H1 (cell line): Measurements from ENCODE around the gene TSPAN17. TPM values are rescaled to one million over a fixed set of nuclear protein-coding genes. Genes with fewer than 3 reads are reported as not detected.

Experiments used
- CTCF ChIA-PET: fragments of 300-600 bp; sonication (Branson Sonifier 250); formaldehyde crosslinking; loops from one replicate; lab custom pipeline; 2021; ENCODE audit not compliant: partially characterized antibody; lab: Charles Lee
- POLR2A ChIA-PET: fragments of 300-600 bp; sonication (Branson Sonifier 250); formaldehyde crosslinking; loops from one replicate; lab custom pipeline; 2021; ENCODE audit warnings: inconsistent platforms; ENCODE audit not compliant: partially characterized antibody; lab: Charles Lee
- DNase-seq, 2 experiments: peaks; one replicate each; pipeline versions ENCODE4 v3.0.0 to v3.0.0-alpha.2; 2010 to 2022; ENCODE audit warnings: low spot score in 2 of 2, low read depth in 1 of 2, mixed read lengths in 1 of 2
- FAIRE-seq: peaks from 2 replicates; lab custom pipeline; 2011; peaks lifted over from hg19 to GRCh38; lab: Jason Lieb, UNC
- H2AFZ ChIP-seq: 2 replicates; pipeline ENCODE4 v1.8.1; 2012; ENCODE audit warnings: low read length, inconsistent platforms
- H2AK5ac ChIP-seq: 2 replicates; pipeline ENCODE4 v1.6.1; 2013; ENCODE audit warnings: low read depth, low read length
- H2BK120ac ChIP-seq: replicated peaks from 2 replicates; pipeline ENCODE3; 2013; ENCODE audit warnings: low read depth, low read length, inconsistent platforms
- H2BK12ac ChIP-seq: 2 replicates; pipeline ENCODE4 v1.6.1; 2013; ENCODE audit warnings: low read depth, low read length
- H2BK15ac ChIP-seq: 2 replicates; pipeline ENCODE4 v1.6.1; 2013; ENCODE audit warnings: low read length
- H2BK20ac ChIP-seq: 2 replicates; pipeline ENCODE4 v1.6.1; 2013; ENCODE audit warnings: low read length
- H2BK5ac ChIP-seq: 2 replicates; pipeline ENCODE4 v1.6.1; 2013; ENCODE audit warnings: low read depth, low read length
- H3K14ac ChIP-seq: 2 replicates; pipeline ENCODE4 v1.6.1; 2013; ENCODE audit warnings: inconsistent platforms; ENCODE audit not compliant: insufficient read length
- H3K18ac ChIP-seq: 2 replicates; pipeline ENCODE4 v1.6.1; 2013; ENCODE audit warnings: low read length; ENCODE audit errors: extremely low read depth
- H3K23ac ChIP-seq: 2 replicates; pipeline ENCODE4 v1.6.1; 2013; ENCODE audit warnings: inconsistent platforms; ENCODE audit not compliant: insufficient read length
- H3K23me2 ChIP-seq: 2 replicates; pipeline ENCODE4 v1.6.1; 2013; ENCODE audit warnings: low read depth, low read length
- H3K27ac ChIP-seq: 2 replicates; pipeline ENCODE4 v1.6.1; 2011; ENCODE audit warnings: low read depth, low read length, inconsistent platforms
- H3K27me3 ChIP-seq, 4 experiments: replicated peaks in 1 of 4; 1 replicate in 1 of 4; 2 replicates in 3 of 4; pipeline versions ENCODE4 v1.6.1 to v1.8.1; 2011 to 2013; ENCODE audit warnings: low read length in 3 of 4, mild to moderate bottlenecking in 3 of 4, inconsistent platforms in 2 of 4, mixed read lengths in 2 of 4, moderate library complexity in 1 of 4; ENCODE audit not compliant: control insufficient read depth in 3 of 4, insufficient read depth in 3 of 4; ENCODE audit errors: extremely low read depth in 1 of 4
- H3K36me3 ChIP-seq, 4 experiments: 2 replicates each; pipeline versions ENCODE4 v1.6.1 to v1.8.1; 2011 to 2013; ENCODE audit warnings: mild to moderate bottlenecking in 4 of 4, low read length in 3 of 4, moderate library complexity in 2 of 4, control low read depth in 1 of 4, inconsistent platforms in 1 of 4; ENCODE audit not compliant: insufficient read depth in 4 of 4, control insufficient read depth in 2 of 4
- H3K4ac ChIP-seq: replicated peaks from 2 replicates; pipeline ENCODE3; 2013; ENCODE audit warnings: low read length, low read depth, mixed read lengths, inconsistent platforms; ENCODE audit not compliant: insufficient read length
- H3K4me1 ChIP-seq, 4 experiments: replicated peaks in 1 of 4; 1 replicate in 1 of 4; 2 replicates in 3 of 4; pipeline versions ENCODE4 v1.6.1 to v1.8.1; 2011 to 2013; ENCODE audit warnings: low read length in 3 of 4, inconsistent platforms in 2 of 4, mixed read lengths in 1 of 4; ENCODE audit not compliant: insufficient read depth in 4 of 4, control insufficient read depth in 3 of 4
- H3K4me2 ChIP-seq, 2 experiments: 2 replicates each; pipeline versions ENCODE4 v1.6.1 to v1.8.1; 2011 to 2013; ENCODE audit warnings: low read depth in 2 of 2, low read length in 2 of 2, control low read depth in 1 of 2, inconsistent platforms in 1 of 2, mild to moderate bottlenecking in 1 of 2; ENCODE audit not compliant: insufficient read depth in 1 of 2
- H3K4me3 ChIP-seq, 4 experiments: fragments of 200-600, 300-600 bp in 1 of 4; sonication (generic), shearing (Covaris generic), sonication (Bioruptor Twin) in 1 of 4; 2 replicates each; pipeline versions ENCODE4 v1.5.1 to v1.8.1; 2011 to 2016; ENCODE audit warnings: low read length in 4 of 4, low read depth in 3 of 4, control low read depth in 2 of 4, inconsistent platforms in 2 of 4, mild to moderate bottlenecking in 2 of 4, mixed read lengths in 1 of 4, moderate library complexity in 1 of 4; ENCODE audit not compliant: insufficient read depth in 2 of 4; ENCODE audit errors: extremely low read depth in 1 of 4
- H3K56ac ChIP-seq: replicated peaks from 2 replicates; pipeline ENCODE3; 2013; ENCODE audit warnings: low read depth, mild to moderate bottlenecking, mixed read lengths, low read length, inconsistent platforms; ENCODE audit not compliant: insufficient read length
- H3K79me1 ChIP-seq: 2 replicates; pipeline ENCODE4 v1.6.1; 2013; ENCODE audit warnings: low read depth, low read length, control low read depth
- H3K79me2 ChIP-seq, 2 experiments: 2 replicates each; pipeline versions ENCODE4 v1.6.1 to v1.8.1; 2012 to 2013; ENCODE audit warnings: low read length in 2 of 2, mild to moderate bottlenecking in 2 of 2, inconsistent platforms in 1 of 2; ENCODE audit not compliant: insufficient read depth in 2 of 2, control insufficient read depth in 1 of 2
- H3K9ac ChIP-seq, 4 experiments: replicated peaks in 1 of 4; 1 replicate in 1 of 4; 2 replicates in 3 of 4; pipeline versions ENCODE4 v1.6.1 to v1.8.1; 2011 to 2013; ENCODE audit warnings: low read depth in 3 of 4, low read length in 3 of 4, control low read depth in 2 of 4, mild to moderate bottlenecking in 2 of 4, moderate library complexity in 2 of 4, inconsistent platforms in 1 of 4; ENCODE audit errors: extremely low read depth in 1 of 4
- H3K9me3 ChIP-seq, 2 experiments: 2 replicates each; pipeline versions ENCODE4 v1.6.1 to v1.8.1; 2012 to 2013; ENCODE audit warnings: mild to moderate bottlenecking in 2 of 2, moderate library complexity in 2 of 2, control low read depth in 1 of 2, inconsistent platforms in 1 of 2, low read depth in 1 of 2, low read length in 1 of 2, mixed read lengths in 1 of 2; ENCODE audit not compliant: insufficient read depth in 2 of 2
- H4K20me1 ChIP-seq, 2 experiments: replicated peaks in 1 of 2; 2 replicates each; pipeline versions ENCODE3 to v1.8.1; 2011 to 2013; ENCODE audit warnings: inconsistent platforms in 2 of 2, low read length in 2 of 2, mild to moderate bottlenecking in 1 of 2; ENCODE audit not compliant: insufficient read depth in 2 of 2, control insufficient read depth in 1 of 2
- H4K5ac ChIP-seq: 2 replicates; pipeline ENCODE4 v1.6.1; 2013; ENCODE audit warnings: low read length, low read depth, mixed read lengths, inconsistent platforms; ENCODE audit not compliant: insufficient read length
- H4K8ac ChIP-seq: 2 replicates; pipeline ENCODE4 v1.8.0; 2013; ENCODE audit warnings: mild to moderate bottlenecking, moderate library complexity, low read length, inconsistent platforms; ENCODE audit not compliant: insufficient read depth; ENCODE audit errors: extremely low read depth
- H4K91ac ChIP-seq: replicated peaks from 2 replicates; pipeline ENCODE3; 2013; ENCODE audit warnings: low read length, mixed read lengths, inconsistent platforms; ENCODE audit not compliant: insufficient read length
- POLR2A ChIP-seq, 2 experiments: IDR thresholded peaks; 1 replicate in 1 of 2; 2 replicates in 1 of 2; pipeline ENCODE4 v1.6.1; 2011; ENCODE audit warnings: low read depth in 2 of 2, low read length in 2 of 2, mild to moderate bottlenecking in 2 of 2; ENCODE audit errors: control extremely low read depth in 1 of 2
- RAD21 ChIP-seq, 2 experiments: IDR thresholded peaks in 1 of 2; conservative IDR thresholded peaks in 1 of 2; 2 replicates each; pipeline ENCODE4 v1.6.1; 2011; ENCODE audit warnings: low read depth in 2 of 2, low read length in 2 of 2, improper control_type of control experiment in 1 of 2, inconsistent platforms in 1 of 2, mild to moderate bottlenecking in 1 of 2, moderate library complexity in 1 of 2
- RBBP5 ChIP-seq: IDR thresholded peaks from 2 replicates; pipeline ENCODE4 v1.7.1; 2012; ENCODE audit warnings: low read depth, mild to moderate bottlenecking, inconsistent platforms, low read length, moderate library complexity, borderline replicate concordance
- RFX5 ChIP-seq: IDR thresholded peaks from 2 replicates; pipeline ENCODE4 v1.6.1; 2011; ENCODE audit warnings: low read depth, low read length, improper control_type of control experiment, borderline replicate concordance
- SUZ12 ChIP-seq: fragments of 200-600 bp; sonication (generic); IDR thresholded peaks from 2 replicates; pipeline ENCODE4 v1.6.1; 2012; ENCODE audit warnings: mild to moderate bottlenecking, inconsistent platforms, low read length, moderate library complexity, mixed read lengths
- TAF1 ChIP-seq: IDR thresholded peaks from 2 replicates; pipeline ENCODE4 v1.6.1; 2011; ENCODE audit warnings: mild to moderate bottlenecking, low read depth, low read length
- TBP ChIP-seq: IDR thresholded peaks from 2 replicates; pipeline ENCODE4 v1.6.1; 2011; ENCODE audit warnings: low read depth, low read length, improper control_type of control experiment
- TEAD4 ChIP-seq: IDR thresholded peaks from 2 replicates; pipeline ENCODE4 v1.6.1; 2012; ENCODE audit warnings: low read depth, low read length, inconsistent platforms, mixed read lengths
- WGBS, 2 experiments: shearing (Covaris generic) in 1 of 2; methylation state at CpG; one replicate each; pipeline versions ENCODE4 v1.1.6 to v1.1.7; 2013 to 2015; ENCODE audit warnings: low lambda C conversion rate in 2 of 2, mixed read lengths in 2 of 2, inconsistent platforms in 1 of 2, low coverage in 1 of 2, missing lambda C conversion rate in 1 of 2; ENCODE audit not compliant: insufficient replicate concordance in 2 of 2, insufficient coverage in 1 of 2, insufficient read length in 1 of 2; ENCODE audit errors: extremely low coverage in 1 of 2, missing lambda C conversion rate in 1 of 2; 5-methylcytosine and 5-hydroxymethylcytosine counted together
- polyA plus RNA-seq, 7 experiments: library from polyadenylated mRNA; depleted of rRNA in 3 of 7; stranded (reverse) in 5 of 7; unstranded in 2 of 7; fragments of >200 nt in 5 of 7; fragments of 200-250 nt in 2 of 7; gene quantifications; 1 replicate in 5 of 7; 2 replicates in 1 of 7; 4 replicates in 1 of 7; pipeline versions ENCODE4 v1.2.1 to v1.2.3, GENCODE V29; 2011 to 2013; ENCODE audit warnings: missing spikeins in 2 of 7, mixed read lengths in 2 of 7
- total RNA-seq: library from RNA; stranded (reverse); fragmentation: NEBNext Ultra II Directional; extraction: Animal tissue kit (Norgen Biotek cat#: 25700); gene quantifications from 2 replicates; pipeline ENCODE4 v1.2.1, GENCODE V29; 2021

Gene TSPAN17
- total and polyA plus RNA-seq, 2 of the 8 experiments (the other 6 are each of a cell fraction or from before 2014, with no cell fraction given), result 41.5 to 53.7 TPM

GRCh38 chr5:176687881-176688280, 40.6 kb downstream of the TSPAN17 start:
- no peak overlapping the region for H2BK120ac ChIP-seq
- H3K4me3 ChIP-seq, result no peak overlapping the region
- no peak overlapping the region for H3K27ac ChIP-seq
- H3K4me2 ChIP-seq, result peak overlapping the region; percentile 8 to 45; a peak in 3 of 4 replicates
- FAIRE-seq (peak; percentile 63), DNase-seq (peak in 1 of 2 experiments; percentile 21)
- peak overlapping the region; percentile 4 for H4K5ac ChIP-seq
- H3K23ac ChIP-seq, result no peak overlapping the region
- H2BK20ac ChIP-seq, result peak overlapping the region; percentile 17; the same call in 1 of the 2 replicates
- no peaks in the 10 kb centered on the region; the same call in 1 of the 2 replicates for H3K23me2 ChIP-seq
- no peak overlapping the region for H2AK5ac ChIP-seq
- no peak overlapping the region for H4K91ac ChIP-seq
- peak overlapping the region; percentile 71; the same call in 1 of the 2 replicates for H2BK12ac ChIP-seq
- peaks cover 7 to 17% (median 11%) of the 10 kb centered on the region in 4 experiments; a peak in 6 of 7 replicates for H3K4me1 ChIP-seq
- no peak overlapping the region for H3K4ac ChIP-seq
- no peak overlapping the region for H3K56ac ChIP-seq
- no peaks in the 10 kb centered on the region for H3K79me2 ChIP-seq
- no peaks in the 10 kb centered on the region for H4K20me1 ChIP-seq
- no peaks in the 10 kb centered on the region for H3K27me3 ChIP-seq
- TF ChIP-seq RFX5 (no peak), TEAD4 (peak; percentile 49), TBP (peak; percentile 89), RAD21 (IDR thresholded peaks at IDR 0.05 in 1 of 2, conservative IDR thresholded peaks at IDR 0.05 in 1 of 2; ENCODE audit: low read depth in 2 of 2, low read length in 2 of 2) (no peak), RBBP5 (peak; percentile 40; the same call in 1 of the 2 replicates), TAF1 (peak; percentile 73), SUZ12 (no peak), POLR2A (IDR thresholded peaks at IDR 0.05; ENCODE audit: control extremely low read depth in 1 of 2, low read depth in 2 of 2, low read length in 2 of 2) (peak in 1 of 2 experiments; percentile 70; a peak in 2 of 3 replicates)
- no peaks in the 10 kb centered on the region for H3K9me3 ChIP-seq
- H2AFZ ChIP-seq, result no peak overlapping the region
- no peak overlapping the region for H4K8ac ChIP-seq
- H3K79me1 ChIP-seq, result no peaks in the 10 kb centered on the region
- peak overlapping the region; percentile 36; the same call in 1 of the 2 replicates for H2BK5ac ChIP-seq
- no peaks in the 10 kb centered on the region for H3K36me3 ChIP-seq
- no peak overlapping the region for H3K14ac ChIP-seq
- H3K18ac ChIP-seq, result 0 out of 2 replicates have a peak overlapping the region, but pooled peaks have one; percentile 26
- POLR2A ChIA-PET, result interaction anchor here (0.7 to 2.9 kb wide), 13 partner anchors 9 to 294 kb away, joined by 3 to 14 read pairs (median 4); no protein-coding TSS in a partner anchor
- CTCF ChIA-PET, result interaction anchor here (1.1 to 32.2 kb wide), 5 partner anchors 12 to 210 kb away, joined by 3 to 859 read pairs (median 8); no protein-coding TSS in a partner anchor
- 47% methylated on average over 5 of the region's 5 CpGs; no CpG with 5 or more reads in 1 of the 2 experiments for WGBS, 2 experiments
- H3K9ac ChIP-seq, result no peak overlapping the region
- H2BK15ac ChIP-seq, result peak overlapping the region; percentile 76; the same call in 1 of the 2 replicates
